GM21723 (cell line): ENCODE measurements around the gene LGR5.

Experiments used
- ATAC-seq: cut with Tn5 transposase; IDR thresholded peaks from one replicate; pipeline ENCODE4 v1.9.1; 2021; ENCODE audit warnings: mild to moderate bottlenecking, moderate library complexity; ENCODE audit not compliant: unreplicated experiment

Gene LGR5

GRCh38 chr12:71439613-71440344 is at the start of gene LGR5:
Gene LGR5 (plus strand): TSS chr12:71439798. CDS start chr12:71440081, 283 bp downstream.
- no peak for ATAC-seq

- peak; percentile 95 for ATAC-seq
These were observed 47.0 kb upstream of the LGR5 start for GRCh38 chr12:71392521-71393145.

- no peak for ATAC-seq
These were observed 46.0 kb upstream of the LGR5 start for GRCh38 chr12:71393625-71394024.

- ATAC-seq, result no peak
These were observed 42.1 kb upstream of the LGR5 start for GRCh38 chr12:71397433-71397954.

GRCh38 chr12:71399197-71399596 is 40.4 kb upstream of the LGR5 start:
- no peak for ATAC-seq

DNA sequence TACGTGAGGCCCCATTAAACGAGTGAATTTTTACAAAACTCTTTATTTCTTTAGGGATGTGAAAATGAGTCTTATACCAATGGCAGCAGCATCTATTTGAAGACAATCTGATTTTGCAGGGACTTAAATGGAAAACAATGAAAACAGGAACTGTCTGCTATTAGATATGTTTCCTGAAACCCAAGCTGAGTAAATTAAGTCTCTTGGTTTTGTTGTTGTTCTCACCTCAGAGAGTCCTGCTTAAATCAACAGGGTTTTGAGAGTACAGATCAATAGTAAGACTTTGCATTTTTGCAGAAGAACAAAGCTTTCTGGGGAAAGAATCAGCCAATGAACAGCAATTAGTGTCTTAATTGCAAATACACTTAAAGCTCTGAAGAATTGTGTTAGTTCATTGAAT is 39.1 kb upstream of the LGR5 start:
- ATAC-seq, result no peak

GRCh38 chr12:71405884-71406283 is 33.7 kb upstream of the LGR5 start:
- ATAC-seq, result no peak

- no peak for ATAC-seq
These were observed 31.9 kb upstream of the LGR5 start for GRCh38 chr12:71407732-71408131.

GRCh38 chr12:71410844-71411243 is 28.8 kb upstream of the LGR5 start:
- ATAC-seq, result no peak

GRCh38 chr12:71411635-71412034 is 28.0 kb upstream of the LGR5 start:
- ATAC-seq, result no peak

DNA sequence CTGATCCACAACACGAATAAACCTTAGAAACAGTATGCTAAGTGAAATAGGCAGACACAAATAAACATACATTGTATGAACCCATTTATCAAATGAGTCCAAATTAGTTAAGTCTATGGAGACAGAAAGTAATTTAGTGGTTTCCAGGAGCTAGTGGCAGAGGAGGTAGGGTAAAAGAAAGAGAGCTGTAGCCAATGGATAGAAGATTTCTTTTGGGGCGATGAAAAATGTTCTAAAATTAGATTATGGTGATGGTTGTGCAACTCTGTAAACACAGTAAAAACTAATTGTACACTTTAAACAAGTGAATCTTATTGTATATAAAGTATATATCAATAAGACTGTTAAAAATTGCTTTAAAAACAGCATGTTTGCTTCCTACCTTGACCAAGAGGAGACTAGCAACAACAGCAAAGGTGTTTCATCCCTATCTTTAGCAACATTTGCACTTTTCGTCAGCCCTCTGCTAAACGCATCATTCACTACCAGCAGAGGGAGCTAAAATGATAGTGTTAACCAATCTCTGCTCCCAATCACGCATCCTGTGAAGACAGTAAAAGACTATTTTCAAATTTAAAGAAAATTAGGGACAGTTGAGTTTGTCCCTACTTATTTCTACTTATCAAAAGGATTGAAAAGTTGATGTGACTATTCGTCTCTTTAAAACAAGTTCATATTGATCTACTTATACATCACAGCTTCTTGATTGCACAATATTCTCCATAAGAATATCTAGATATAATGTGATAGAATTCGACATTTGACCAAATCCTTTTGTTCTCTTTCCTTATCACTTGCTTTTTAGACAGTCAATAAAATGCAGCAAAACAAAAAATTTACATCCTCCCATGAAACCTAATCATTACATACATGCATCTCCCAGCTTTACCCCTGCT is 24.0 kb upstream of the LGR5 start:
- peak; percentile 93 for ATAC-seq

GRCh38 chr12:71417181-71417580 is 22.4 kb upstream of the LGR5 start:
- no peak for ATAC-seq

- ATAC-seq, result no peak
These were observed 18.7 kb upstream of the LGR5 start for GRCh38 chr12:71420775-71421406.

DNA sequence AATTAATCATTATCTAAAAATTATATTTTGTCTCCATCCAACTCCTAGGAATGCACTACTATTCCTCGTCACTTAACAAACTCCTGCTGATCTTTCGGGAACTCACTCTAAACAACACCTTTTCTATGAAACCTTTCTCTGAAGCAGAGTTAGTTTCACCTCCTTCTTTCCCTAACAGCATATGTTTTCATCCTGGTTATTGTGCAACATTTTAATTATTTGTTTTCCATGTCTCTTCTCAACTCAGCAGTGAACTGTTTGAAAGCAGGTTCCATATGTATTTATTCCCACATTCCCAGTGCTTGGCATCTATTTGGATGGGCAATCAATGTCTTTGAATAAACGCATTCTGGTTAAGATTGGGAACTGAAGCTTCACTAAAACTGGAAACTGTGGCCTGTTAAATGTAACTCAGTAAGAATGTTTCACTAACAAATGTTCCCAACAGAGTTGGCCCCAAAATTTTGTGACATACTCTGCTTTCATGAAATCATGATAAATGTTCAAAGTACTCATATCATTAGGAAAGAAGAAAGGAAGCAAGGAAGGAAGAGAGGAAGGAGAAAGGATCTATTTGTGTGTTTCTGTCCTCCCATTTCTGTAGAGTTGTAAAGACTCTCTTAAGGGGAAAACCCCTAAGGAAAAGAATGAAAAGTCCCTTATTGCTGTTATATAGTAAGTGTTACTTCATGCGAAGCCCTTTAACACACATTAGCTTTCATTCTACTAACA is 13.9 kb upstream of the LGR5 start:
- no peak for ATAC-seq

DNA sequence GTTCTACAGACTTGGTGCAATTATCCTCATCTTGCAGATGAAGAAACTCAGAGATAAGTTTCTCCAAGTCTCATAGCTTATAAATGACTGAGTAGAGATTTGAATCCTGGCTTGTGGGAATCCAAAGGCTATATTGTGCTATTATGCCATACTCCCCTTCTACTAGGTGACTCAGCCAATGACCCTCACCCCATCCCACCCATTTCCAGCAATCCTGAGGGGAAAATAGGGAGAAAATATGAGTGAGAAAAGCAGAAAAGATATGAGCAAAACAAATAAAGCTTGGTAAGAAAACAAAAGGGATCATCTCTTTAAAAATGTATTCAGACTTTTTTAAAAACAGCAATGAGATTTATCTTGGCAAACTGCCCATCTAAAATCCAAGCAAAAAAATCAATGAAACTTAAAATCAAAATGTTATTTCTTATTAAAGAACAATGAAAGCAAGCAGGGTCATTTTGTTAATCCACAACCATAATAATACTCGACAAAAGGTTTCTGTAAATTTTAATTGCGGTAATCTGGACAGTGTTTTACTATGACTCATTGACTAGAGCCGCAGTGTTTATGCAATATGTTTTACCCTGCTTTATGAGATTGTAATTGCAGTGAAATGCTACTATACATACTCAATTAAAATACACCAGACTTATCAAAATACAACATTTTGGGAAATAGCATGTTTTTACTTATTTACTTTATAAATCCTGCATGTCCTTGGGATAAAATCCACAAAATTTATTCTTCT is 13.1 kb upstream of the LGR5 start:
- ATAC-seq, result no peak

DNA sequence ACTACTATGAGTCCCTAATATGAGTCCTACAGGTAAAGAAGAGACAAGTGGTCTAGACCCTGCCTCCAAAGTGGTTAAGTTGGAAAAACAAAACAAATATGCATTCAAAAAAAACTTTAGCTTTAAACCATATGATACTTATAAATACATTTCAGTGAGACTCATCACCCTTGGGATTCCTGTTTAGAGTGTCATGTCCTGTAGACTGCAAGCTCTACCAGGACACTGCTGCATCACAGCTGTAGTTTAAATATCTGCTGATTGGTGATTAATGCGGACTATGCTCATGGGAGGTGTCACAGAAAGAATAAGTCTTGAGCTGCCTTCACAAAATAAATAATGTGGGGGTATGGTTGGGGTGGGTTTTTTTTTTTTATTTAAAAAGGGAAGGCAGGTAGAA is 8.8 kb upstream of the LGR5 start:
- ATAC-seq, result no peak

GRCh38 chr12:71431991-71432390 is 7.6 kb upstream of the LGR5 start:
- no peak for ATAC-seq

DNA sequence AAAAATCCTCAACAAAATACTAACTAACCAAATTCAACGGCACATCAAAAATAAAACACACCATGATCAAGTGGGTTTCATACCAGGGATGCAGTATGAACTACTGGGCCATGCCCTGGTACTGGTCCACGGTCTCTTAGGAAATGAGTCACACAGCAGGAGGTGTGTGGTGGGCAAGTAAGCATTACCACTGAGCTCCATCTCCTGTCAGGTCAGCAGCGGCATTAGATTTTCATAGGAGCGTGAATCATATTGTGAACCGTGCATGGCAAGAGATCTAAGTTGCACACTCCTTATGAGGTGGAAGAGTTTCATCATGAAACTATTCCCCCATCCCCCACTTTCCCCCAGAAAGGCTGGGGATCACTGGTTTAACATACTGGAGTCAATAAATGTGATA is 6.7 kb upstream of the LGR5 start:
- no peak for ATAC-seq

DNA sequence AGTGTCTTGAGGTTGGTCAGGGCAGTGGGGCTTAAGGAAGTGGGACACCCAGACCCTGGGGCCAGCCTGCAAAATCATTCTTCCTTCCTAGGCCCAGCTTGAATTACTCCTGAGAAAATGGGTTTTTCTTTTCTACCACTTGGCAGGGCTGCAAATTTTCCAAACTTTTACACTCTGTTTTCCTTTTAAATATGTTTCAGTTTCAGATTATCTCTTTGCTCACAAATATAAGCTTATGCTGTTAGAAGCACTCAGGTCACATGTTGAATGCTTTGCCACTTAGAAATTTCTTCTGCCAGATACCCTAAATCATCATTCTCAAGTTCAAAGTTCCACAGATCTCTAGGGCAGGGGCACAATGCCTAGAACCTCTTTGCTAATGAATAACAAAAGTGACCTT is 2.9 kb upstream of the LGR5 start:
- no peak for ATAC-seq
